ENCODE data around the gene COX19.
A peak's percentile ranks its signal among the peaks of the same experiment; 100 is the strongest.

Gene COX19

DNA sequence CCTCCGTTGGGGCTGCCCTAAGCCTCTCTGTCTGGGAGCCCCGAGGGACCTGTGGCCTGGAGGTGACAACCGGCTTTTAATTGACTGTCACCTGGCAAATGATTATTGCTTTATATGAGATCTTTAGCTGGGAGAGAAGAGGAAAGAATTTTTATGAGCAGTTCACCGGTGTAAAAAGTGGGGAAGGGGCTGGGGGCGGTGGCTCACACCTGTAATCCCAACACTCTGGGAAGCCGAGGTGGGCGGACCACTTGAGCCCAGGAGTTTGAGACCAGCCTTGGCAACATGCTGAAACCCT lies 2.6 kb upstream of the COX19 start:
- no peak for DNase-seq (ENCODE audit: low spot score)

DNA sequence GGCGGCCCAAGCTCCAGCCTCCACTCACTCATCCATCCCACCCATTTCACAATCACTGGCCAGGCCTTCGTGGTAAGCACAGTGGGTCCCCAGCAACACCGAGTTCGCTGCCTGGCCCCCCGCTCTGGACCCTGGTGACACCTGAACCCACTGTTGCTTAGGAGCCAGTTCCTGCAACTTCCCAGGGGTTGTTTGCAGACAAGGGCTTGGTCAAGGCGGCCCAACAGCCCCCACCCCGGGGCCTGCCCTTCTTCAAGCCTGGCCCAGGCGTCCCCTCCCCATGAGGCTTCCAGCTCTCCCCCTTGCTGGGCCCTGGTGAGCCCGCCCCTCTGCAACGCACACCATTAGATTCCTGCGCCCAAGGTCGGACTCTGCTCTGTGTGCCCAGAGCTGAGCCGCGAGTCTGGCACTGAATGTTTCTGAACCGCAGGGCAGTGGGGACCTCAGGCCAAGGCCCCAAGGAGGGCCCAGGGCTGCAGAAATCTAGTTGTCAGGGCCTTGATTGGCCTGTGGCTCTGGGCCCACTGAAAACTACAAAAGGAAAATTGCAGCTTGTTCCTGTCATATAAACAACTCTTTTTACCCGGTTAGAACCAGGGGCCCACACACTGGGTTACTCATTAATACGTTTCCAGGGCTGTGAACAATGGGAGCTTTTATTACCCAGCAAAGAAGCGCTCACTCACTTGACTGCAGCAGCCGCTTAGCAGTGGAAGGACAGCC lies 2.1 kb upstream of the COX19 start:
- no peak for DNase-seq (ENCODE audit: low spot score)

- no peak for DNase-seq (ENCODE audit: low spot score)
These were observed 1.6 kb upstream of the COX19 start for GRCh38 chr7:976901-977325.

- no peak for DNase-seq (ENCODE audit: low spot score)
These were observed 539 bp upstream of the COX19 start for GRCh38 chr7:975702-976473.

- no peak for DNase-seq (ENCODE audit: low spot score)
These were observed 1.2 kb downstream of the COX19 start for GRCh38 chr7:974172-974571.

DNA sequence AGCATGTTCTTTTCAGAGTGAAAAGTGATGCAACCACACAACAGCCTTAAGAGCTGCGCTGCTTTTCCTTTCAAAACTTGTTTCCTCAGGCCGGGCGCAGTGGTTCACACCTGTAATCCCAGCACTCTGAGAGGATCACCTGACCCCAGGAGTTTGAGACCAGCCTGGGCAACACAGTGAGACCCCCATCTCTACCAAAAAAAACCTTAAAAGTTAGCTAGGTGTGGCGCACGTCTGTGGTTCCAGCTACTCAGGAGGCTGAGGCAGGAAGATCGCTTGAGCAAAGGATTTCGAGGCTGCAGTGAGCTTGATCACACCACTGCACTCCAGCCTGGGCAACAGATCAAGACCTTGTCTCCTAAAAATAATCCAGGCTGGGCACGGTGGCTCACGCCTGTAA lies 2.0 kb downstream of the COX19 start:
- no peak for DNase-seq (ENCODE audit: low spot score)

DNA sequence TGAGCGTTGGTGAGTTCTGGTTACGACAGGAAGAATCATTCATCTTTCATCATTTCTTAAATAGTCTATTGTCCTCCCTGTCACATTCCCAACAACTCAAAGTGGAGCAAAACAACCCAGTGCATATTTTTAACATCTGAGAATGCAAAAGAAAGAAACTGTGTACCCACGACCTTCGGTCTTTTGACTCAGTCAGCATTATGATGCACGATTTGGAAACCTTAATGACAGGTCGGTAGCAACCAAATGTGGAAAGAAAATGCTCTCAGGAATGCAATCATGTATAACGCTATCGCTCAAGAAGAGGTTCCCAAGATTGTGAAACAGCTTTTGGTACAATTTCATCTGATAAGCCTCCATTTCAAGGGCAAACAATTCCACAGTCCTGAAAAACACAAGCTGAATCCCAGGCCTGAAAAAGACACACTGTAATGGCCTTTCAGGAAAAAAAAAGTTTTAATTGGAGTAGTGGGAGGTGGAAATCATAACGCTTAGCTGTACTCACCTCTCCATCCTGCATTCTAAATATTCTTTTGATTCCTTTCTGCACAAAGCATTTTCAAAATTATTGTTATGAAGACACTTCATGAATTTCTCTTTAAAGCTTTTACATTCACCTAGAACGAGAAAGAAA lies 2.6 kb downstream of the COX19 start:
- DNase-seq (ENCODE audit: low spot score), result no peak

DNA sequence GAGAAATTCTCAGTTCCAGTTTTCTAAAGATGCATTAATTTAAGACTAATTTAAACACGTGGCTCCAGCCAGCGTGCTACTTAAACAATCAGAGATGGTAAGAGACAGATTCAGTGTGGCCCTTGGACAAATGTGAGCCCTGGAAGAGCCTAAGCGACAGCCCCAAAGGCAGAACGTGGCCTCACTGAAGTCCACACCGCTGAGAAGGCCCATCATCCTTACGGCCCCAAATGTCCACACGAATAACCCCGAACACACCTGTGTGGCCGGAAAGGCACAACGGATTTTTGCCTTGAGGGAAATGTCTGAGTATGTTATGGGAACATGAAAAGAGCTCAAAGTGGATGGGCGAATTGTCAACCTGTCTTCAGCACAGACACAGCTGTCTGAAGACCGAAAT lies 3.2 kb downstream of the COX19 start:
- DNase-seq (ENCODE audit: low spot score), result no peak

GRCh38 chr7:970744-971143 lies 4.6 kb downstream of the COX19 start:
- DNase-seq (ENCODE audit: low spot score), result no peak

GRCh38 chr7:969403-969802 lies 5.9 kb downstream of the COX19 start:
- no peak for DNase-seq (ENCODE audit: low spot score)

DNA sequence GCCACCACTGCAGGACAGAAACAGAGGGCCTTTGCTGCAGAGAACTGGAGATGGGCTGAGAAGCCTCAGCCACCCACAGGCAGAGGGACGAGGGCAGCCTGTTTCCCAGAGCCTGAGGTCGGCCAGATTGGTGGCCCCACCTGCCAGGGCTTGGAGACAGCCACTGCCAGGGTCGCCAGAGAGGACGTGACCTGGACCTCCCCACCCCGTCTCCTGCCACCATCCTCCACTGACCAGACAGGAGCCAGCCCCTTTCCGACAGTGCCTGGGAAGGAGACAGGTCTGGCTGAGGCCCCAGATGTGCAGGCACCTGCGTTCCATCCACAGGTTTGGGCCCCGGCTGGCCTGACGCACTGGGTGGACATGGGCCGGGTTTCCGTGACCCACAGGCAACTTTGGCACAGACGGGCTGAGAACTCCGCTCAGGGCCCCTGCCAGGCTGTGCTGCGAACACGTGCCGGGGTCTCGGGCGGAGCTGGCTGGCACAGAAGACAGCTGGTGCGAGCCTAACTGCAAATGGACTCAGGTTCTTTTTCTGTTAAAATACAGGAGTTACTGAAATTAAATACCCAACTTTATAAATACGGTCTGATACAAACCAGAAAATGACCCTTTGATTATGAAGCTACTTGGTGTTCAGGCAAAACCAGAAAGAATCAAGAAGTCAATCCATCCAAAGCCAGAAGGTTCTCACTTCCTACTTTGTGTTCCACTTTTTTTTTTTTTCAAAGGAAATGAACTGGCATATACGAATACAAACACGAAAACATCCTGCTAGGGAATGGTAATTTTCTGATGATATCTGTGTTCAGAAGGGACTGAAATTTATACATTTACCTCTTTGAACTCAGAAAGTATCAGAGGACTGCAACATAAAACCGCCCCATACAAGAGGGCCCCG lies 6.9 kb downstream of the COX19 start:
- no peak for DNase-seq (ENCODE audit: low spot score)

GRCh38 chr7:967361-968082 lies 7.8 kb downstream of the COX19 start:
- no peak for DNase-seq (ENCODE audit: low spot score)

- DNase-seq (ENCODE audit: low spot score), result no peak
These were observed 8.9 kb downstream of the COX19 start for GRCh38 chr7:966291-967069.

- DNase-seq (ENCODE audit: low spot score), result peak; percentile 91
These were observed 10.7 kb downstream of the COX19 start for GRCh38 chr7:964401-965231.

- DNase-seq (ENCODE audit: low spot score), result no peak
These were observed 11.9 kb downstream of the COX19 start for GRCh38 chr7:963236-964078.

GRCh38 chr7:962401-963081 lies 12.8 kb downstream of the COX19 start:
- no peak for DNase-seq (ENCODE audit: low spot score)

GRCh38 chr7:961546-962400 lies 13.6 kb downstream of the COX19 start:
- DNase-seq (ENCODE audit: low spot score), result no peak
